Vagina (tissue), 2 donors: Measurements from ENCODE around the gene RGS14. TPM values are rescaled to one million over a fixed set of nuclear protein-coding genes. Genes with fewer than 3 reads are reported as not detected.
"Not testable (repeated sequence)": the region's sequence is repeated elsewhere in the genome, so short reads cannot be mapped to it uniquely, and the experiment has no call there.

Experiments used
- DNase-seq, 2 donors: peaks; one replicate each; pipeline ENCODE4 v3.0.0-alpha.2; 2017; ENCODE audit errors: extremely low spot score in 2 of 2
- H3K27ac ChIP-seq: fragments of 200-600 bp; sonication (generic); one replicate; pipeline ENCODE4 v1.5.1; 2019
- H3K27me3 ChIP-seq: fragments of 200-600 bp; sonication (generic); one replicate; pipeline ENCODE4 v1.5.1; 2019
- H3K36me3 ChIP-seq, 2 donors: fragments of 200-600 bp; sonication (generic); one replicate each; pipeline ENCODE4 v1.5.1; 2017 to 2019
- H3K4me1 ChIP-seq: fragments of 200-600 bp; sonication (generic); one replicate; pipeline ENCODE4 v1.5.1; 2019
- H3K4me3 ChIP-seq, 2 donors: fragments of 200-600 bp; sonication (generic); 1 replicate in 1 of 2; 2 replicates in 1 of 2; pipeline ENCODE4 v1.5.1; 2016 to 2019
- H3K9me3 ChIP-seq: fragments of 200-600 bp; sonication (generic); one replicate; pipeline ENCODE4 v1.5.1; 2019
- POLR2A ChIP-seq, 2 donors: fragments of 450-650 bp; IDR thresholded peaks; one replicate each; pipeline ENCODE4 v1.6.1; 2017; ENCODE audit warnings: antibody characterized with exemption in 2 of 2, mild to moderate bottlenecking in 2 of 2, moderate library complexity in 2 of 2
- POLR2AphosphoS5 ChIP-seq, 2 donors: sonication (generic); formaldehyde crosslinking; IDR thresholded peaks; one replicate each; pipeline ENCODE4 v1.9.0; 2017; ENCODE audit warnings: antibody characterized with exemption in 2 of 2, mild to moderate bottlenecking in 2 of 2, low read depth in 1 of 2; ENCODE audit not compliant: insufficient read depth in 1 of 2
- intact Hi-C: fragments of 100-400 bp; cut with DNase I; formaldehyde crosslinking; loops from one replicate; pipeline ENCODE4 v1.15.1; 2023
- total RNA-seq: library from RNA; depleted of rRNA; stranded (reverse); fragments of >200 nt; gene quantifications from one replicate; pipeline ENCODE4 v1.2.3, GENCODE V29; 2016
- TF ChIP-seq, protein P1 (sequence below), 3 experiments: fragments of 450-650 bp in 2 of 3; fragments of 200-600 bp in 1 of 3; sonication (generic) in 1 of 3; IDR thresholded peaks; one replicate each; pipeline ENCODE4 v1.5.1; 2017 to 2019; ENCODE audit warnings: antibody characterized with exemption in 3 of 3, mild to moderate bottlenecking in 2 of 3, moderate library complexity in 2 of 3

RGS14 gene
- total RNA-seq, 1 donor from 2014 or later: 49.1 TPM

DNA sequence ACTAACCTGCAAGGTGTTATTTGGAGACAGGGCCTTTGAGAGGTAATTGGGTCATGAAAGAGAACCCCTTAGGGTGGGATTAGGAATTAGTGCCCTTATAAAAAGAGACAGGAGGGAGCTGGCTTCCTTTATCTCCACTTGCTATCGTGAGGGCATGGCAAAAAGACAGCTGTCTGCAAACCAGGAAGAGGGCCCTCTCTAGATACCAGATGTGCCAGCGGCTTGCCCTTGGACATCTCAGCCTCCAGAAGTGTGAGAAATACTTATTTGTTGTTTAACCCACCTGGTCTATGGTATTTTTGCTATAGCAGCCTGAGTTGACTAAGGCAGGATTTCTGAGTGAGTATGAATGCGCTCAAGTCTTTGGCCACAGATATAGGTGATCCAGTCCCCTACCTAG, 978 bp upstream of the RGS14 start:
- intact Hi-C loops: no loop called here

DNA sequence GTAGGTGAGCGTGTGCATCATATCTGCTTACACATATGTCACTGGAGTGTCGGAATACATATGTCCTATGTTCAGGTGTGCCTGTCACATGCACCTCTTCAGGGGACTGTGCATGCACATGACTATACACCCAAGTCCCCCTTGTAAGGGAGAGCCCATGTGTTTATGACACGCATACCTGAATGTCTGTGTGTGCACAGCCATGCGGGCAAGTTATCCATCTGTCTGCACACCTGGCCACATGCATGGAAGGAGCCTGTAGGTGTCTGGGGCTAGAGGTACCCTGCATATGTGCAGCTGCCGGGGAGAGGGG, 622 bp upstream of the RGS14 start:
- no peak overlapping the region for H3K4me3 ChIP-seq
- DNase-seq: no peak
- no peaks in the 10 kb centered on the region for H3K27me3 ChIP-seq
- intact Hi-C loops: no loop called here
- H3K4me1 ChIP-seq: peaks cover 18% of the 10 kb centered on the region
- H3K36me3 ChIP-seq: no peaks in the 10 kb centered on the region
- no peak overlapping the region for H3K27ac ChIP-seq
- TF ChIP-seq, protein P1, sequence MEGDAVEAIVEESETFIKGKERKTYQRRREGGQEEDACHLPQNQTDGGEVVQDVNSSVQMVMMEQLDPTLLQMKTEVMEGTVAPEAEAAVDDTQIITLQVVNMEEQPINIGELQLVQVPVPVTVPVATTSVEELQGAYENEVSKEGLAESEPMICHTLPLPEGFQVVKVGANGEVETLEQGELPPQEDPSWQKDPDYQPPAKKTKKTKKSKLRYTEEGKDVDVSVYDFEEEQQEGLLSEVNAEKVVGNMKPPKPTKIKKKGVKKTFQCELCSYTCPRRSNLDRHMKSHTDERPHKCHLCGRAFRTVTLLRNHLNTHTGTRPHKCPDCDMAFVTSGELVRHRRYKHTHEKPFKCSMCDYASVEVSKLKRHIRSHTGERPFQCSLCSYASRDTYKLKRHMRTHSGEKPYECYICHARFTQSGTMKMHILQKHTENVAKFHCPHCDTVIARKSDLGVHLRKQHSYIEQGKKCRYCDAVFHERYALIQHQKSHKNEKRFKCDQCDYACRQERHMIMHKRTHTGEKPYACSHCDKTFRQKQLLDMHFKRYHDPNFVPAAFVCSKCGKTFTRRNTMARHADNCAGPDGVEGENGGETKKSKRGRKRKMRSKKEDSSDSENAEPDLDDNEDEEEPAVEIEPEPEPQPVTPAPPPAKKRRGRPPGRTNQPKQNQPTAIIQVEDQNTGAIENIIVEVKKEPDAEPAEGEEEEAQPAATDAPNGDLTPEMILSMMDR (IDR thresholded peaks at IDR 0.05): no peak
- no peak for TF ChIP-seq POLR2AphosphoS5 (IDR thresholded peaks at IDR 0.05; ENCODE audit: insufficient read depth in 1 of 2, low read depth in 1 of 2)
- no peak for TF ChIP-seq POLR2A (IDR thresholded peaks at IDR 0.05)
- no peaks in the 10 kb centered on the region for H3K9me3 ChIP-seq

More for the DNA sequence above, 978 bp upstream of the RGS14 start:
- H3K4me3 ChIP-seq: no peak overlapping the region
- peaks cover 16% of the 10 kb centered on the region for H3K4me1 ChIP-seq
- no peaks in the 10 kb centered on the region for H3K27me3 ChIP-seq
- H3K27ac ChIP-seq: no peak overlapping the region
- TF ChIP-seq POLR2A (IDR thresholded peaks at IDR 0.05) (no peak), POLR2AphosphoS5 (IDR thresholded peaks at IDR 0.05; ENCODE audit: insufficient read depth in 1 of 2, low read depth in 1 of 2) (no peak)
- TF ChIP-seq, protein P1 (IDR thresholded peaks at IDR 0.05): no peak
- no peaks in the 10 kb centered on the region for H3K36me3 ChIP-seq
- H3K9me3 ChIP-seq: no peaks in the 10 kb centered on the region
- DNase-seq: no peak

DNA sequence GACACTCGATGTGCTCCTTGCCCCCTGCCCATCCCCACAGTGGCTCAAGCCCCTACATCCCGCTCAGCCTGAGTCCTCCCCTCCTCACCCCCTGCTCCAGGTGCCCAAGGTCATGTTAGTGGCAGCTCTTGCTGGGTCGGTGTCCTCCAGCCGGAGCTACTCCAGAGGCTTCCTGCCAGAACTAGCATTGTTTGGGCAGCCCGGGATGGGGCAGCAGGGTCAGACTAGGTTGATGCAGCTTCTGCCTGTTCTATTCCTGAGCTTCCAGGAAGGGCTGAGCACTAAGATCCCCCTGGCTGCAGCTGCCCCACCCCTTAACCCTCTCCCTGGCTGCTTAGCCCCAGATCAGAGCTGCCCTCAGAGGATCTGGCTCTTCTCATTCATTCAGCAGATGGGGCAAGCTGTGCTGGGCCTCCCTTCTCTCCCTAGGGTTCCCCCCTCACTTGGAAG, 671 bp downstream of the RGS14 start:
- H3K4me1 ChIP-seq: peaks cover 26% of the 10 kb centered on the region
- intact Hi-C loops: no loop called here
- no peaks in the 10 kb centered on the region for H3K36me3 ChIP-seq
- no peak for DNase-seq
- no peaks in the 10 kb centered on the region for H3K27me3 ChIP-seq
- H3K4me3 ChIP-seq: peak overlapping the region; percentile 32 to 45
- no peak overlapping the region for H3K27ac ChIP-seq
- no peaks in the 10 kb centered on the region for H3K9me3 ChIP-seq
- TF ChIP-seq, protein P1 (IDR thresholded peaks at IDR 0.05): no peak
- TF ChIP-seq POLR2A (IDR thresholded peaks at IDR 0.05) (no peak), POLR2AphosphoS5 (IDR thresholded peaks at IDR 0.05; ENCODE audit: insufficient read depth in 1 of 2, low read depth in 1 of 2) (no peak)

DNA sequence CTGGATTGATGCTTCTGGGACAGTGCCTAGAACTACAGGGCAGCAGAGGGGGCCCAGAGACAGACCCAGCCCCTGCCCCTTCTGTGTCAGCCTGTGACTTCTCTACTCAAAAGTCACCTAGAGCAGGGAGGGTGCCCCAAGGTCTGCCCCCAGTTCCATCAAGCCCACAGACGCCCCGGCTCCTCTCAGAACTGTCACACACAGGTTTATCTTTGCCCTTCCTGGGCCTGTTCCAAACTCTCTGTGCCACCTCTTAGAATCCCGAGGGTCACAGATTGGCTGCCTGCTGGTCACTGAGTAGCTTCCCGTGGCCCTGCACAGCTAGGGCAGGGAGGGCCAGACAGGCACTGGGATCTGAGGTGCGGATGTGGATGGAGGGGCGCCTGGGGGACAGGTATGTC, 1.7 kb downstream of the RGS14 start:
- no peak overlapping the region for H3K4me3 ChIP-seq
- intact Hi-C loops: no loop called here
- DNase-seq: no peak
- no peaks in the 10 kb centered on the region for H3K36me3 ChIP-seq
- TF ChIP-seq, protein P1 (IDR thresholded peaks at IDR 0.05): no peak
- TF ChIP-seq POLR2A (IDR thresholded peaks at IDR 0.05) (no peak), POLR2AphosphoS5 (IDR thresholded peaks at IDR 0.05; ENCODE audit: insufficient read depth in 1 of 2, low read depth in 1 of 2) (no peak)
- no peak overlapping the region for H3K27ac ChIP-seq
- no peaks in the 10 kb centered on the region for H3K9me3 ChIP-seq
- H3K4me1 ChIP-seq: peaks cover 36% of the 10 kb centered on the region
- H3K27me3 ChIP-seq: no peaks in the 10 kb centered on the region

DNA sequence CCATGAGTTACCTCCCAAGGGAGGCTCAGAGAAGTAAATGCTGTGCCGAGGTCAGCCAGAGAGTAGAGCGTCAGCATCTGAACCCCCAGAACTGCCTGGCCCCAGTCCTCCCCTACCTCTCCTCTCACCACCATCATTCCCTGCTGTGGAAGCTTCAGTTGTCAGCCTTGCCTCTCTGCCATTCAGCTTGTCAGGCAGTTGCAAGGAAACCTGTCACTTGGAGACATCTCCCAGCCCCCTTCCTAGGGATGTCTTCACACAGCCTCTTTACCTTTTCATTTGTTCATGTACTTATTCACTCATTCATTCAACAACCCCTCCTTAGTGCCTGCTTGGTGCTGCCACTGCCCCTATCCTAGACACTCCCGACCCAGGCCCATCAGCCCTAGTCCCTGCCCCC, 2.1 kb downstream of the RGS14 start:
- Histone ChIP-seq H3K4me3 (no peak overlapping the region), H3K4me1 (peaks cover 36% of the 10 kb centered on the region), H3K27me3 (no peaks in the 10 kb centered on the region), H3K9me3 (no peaks in the 10 kb centered on the region), H3K36me3 (no peaks in the 10 kb centered on the region), H3K27ac (no peak overlapping the region)
- TF ChIP-seq POLR2AphosphoS5 (IDR thresholded peaks at IDR 0.05; ENCODE audit: insufficient read depth in 1 of 2, low read depth in 1 of 2) (no peak), POLR2A (IDR thresholded peaks at IDR 0.05) (no peak)
- TF ChIP-seq, protein P1 (IDR thresholded peaks at IDR 0.05): no peak
- no peak for DNase-seq
- intact Hi-C loops: no loop called here

DNA sequence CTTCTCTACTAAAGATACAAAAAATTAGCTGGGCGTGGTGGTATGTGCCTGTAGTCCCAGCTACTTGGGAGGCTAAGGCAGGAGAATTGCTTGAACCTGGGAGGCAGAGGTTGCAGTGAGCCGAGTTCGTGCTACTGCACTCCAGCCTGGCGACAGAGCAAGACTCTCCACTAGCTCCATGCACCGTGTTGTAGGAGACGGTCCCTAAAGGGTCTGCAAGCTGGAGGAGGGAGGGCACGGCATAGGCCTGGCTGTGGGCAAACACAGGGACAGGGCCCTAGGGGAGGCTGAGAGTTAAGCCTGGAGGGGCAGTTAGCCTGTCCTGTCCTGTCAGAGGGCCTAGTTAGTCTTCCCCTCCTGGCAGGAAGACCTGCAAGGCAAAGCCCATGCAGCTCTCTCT, 3.0 kb downstream of the RGS14 start:
- H3K27ac ChIP-seq, intact Hi-C loops, H3K4me3 ChIP-seq, H3K36me3 ChIP-seq, H3K27me3 ChIP-seq, DNase-seq, H3K9me3 ChIP-seq: not testable (repeated sequence)
- peaks cover 40% of the 10 kb centered on the region for H3K4me1 ChIP-seq
